Measurements from ENCODE around the gene SLC6A17. TPM values are rescaled to one million over a fixed set of nuclear protein-coding genes. Genes with fewer than 3 reads are reported as not detected.

SLC6A17 gene
- 46.1 TPM for total RNA-seq (ENCODE audit: unreplicated experiment)
- long read RNA-seq: 0 reads

- Mint-ChIP-seq H3K27me3 (ENCODE audit: unreplicated experiment) (peaks cover 8% of the 10 kb centered on the region), H3K4me1 (ENCODE audit: unreplicated experiment) (peaks cover 48% of the 10 kb centered on the region), H3K36me3 (ENCODE audit: low read depth, unreplicated experiment) (peaks cover 4% of the 10 kb centered on the region), H3K27ac (ENCODE audit: unreplicated experiment) (peak within 1 kb of the TSS; percentile 94), H3K4me3 (ENCODE audit: unreplicated experiment) (peak within 1 kb of the TSS; percentile 93), H3K9me3 (ENCODE audit: unreplicated experiment) (no peaks in the 10 kb centered on the region)
- peak; percentile 79 for DNase-seq (ENCODE audit: low spot score)
- peak; percentile 57 for TF ChIP-seq CTCF (IDR thresholded peaks at IDR 0.05; ENCODE audit: unreplicated experiment)
Measured at GRCh38 chr1:110150330-110151174, at the start of gene SLC6A17. SLC6A17 (plus strand) TSS chr1:110150494; CDS start chr1:110166930, 16,436 bp downstream.

GRCh38 chr1:110102081-110102480 is 48.2 kb upstream of the SLC6A17 start:
- H3K9me3 Mint-ChIP-seq (ENCODE audit: unreplicated experiment): no peaks in the 10 kb centered on the region
- no peak for DNase-seq (ENCODE audit: low spot score)
- H3K4me1 Mint-ChIP-seq (ENCODE audit: unreplicated experiment): peaks cover 22% of the 10 kb centered on the region
- H3K36me3 Mint-ChIP-seq (ENCODE audit: low read depth, unreplicated experiment): peaks cover 4% of the 10 kb centered on the region
- peaks cover 6% of the 10 kb centered on the region for H3K27me3 Mint-ChIP-seq (ENCODE audit: unreplicated experiment)
- no peak overlapping the region for H3K27ac Mint-ChIP-seq (ENCODE audit: unreplicated experiment)
- no peak overlapping the region for H3K4me3 Mint-ChIP-seq (ENCODE audit: unreplicated experiment)
- TF ChIP-seq CTCF (IDR thresholded peaks at IDR 0.05; ENCODE audit: unreplicated experiment): no peak

GRCh38 chr1:110106013-110106941 is 44.0 kb upstream of the SLC6A17 start:
- Mint-ChIP-seq H3K27ac (ENCODE audit: unreplicated experiment) (no peak overlapping the region), H3K4me3 (ENCODE audit: unreplicated experiment) (no peak overlapping the region), H3K36me3 (ENCODE audit: low read depth, unreplicated experiment) (peaks cover 8% of the 10 kb centered on the region), H3K9me3 (ENCODE audit: unreplicated experiment) (no peaks in the 10 kb centered on the region), H3K4me1 (ENCODE audit: unreplicated experiment) (peaks cover 21% of the 10 kb centered on the region), H3K27me3 (ENCODE audit: unreplicated experiment) (peaks cover 8% of the 10 kb centered on the region)
- TF ChIP-seq CTCF (IDR thresholded peaks at IDR 0.05; ENCODE audit: unreplicated experiment): peak; percentile 67
- peak; percentile 78 for DNase-seq (ENCODE audit: low spot score)

- TF ChIP-seq CTCF (IDR thresholded peaks at IDR 0.05; ENCODE audit: unreplicated experiment): no peak
- H3K4me3 Mint-ChIP-seq (ENCODE audit: unreplicated experiment): no peak overlapping the region
- no peak overlapping the region for H3K27ac Mint-ChIP-seq (ENCODE audit: unreplicated experiment)
- DNase-seq (ENCODE audit: low spot score): no peak
- H3K9me3 Mint-ChIP-seq (ENCODE audit: unreplicated experiment): no peaks in the 10 kb centered on the region
- peaks cover 14% of the 10 kb centered on the region for H3K27me3 Mint-ChIP-seq (ENCODE audit: unreplicated experiment)
- peaks cover 18% of the 10 kb centered on the region for H3K4me1 Mint-ChIP-seq (ENCODE audit: unreplicated experiment)
- peaks cover 5% of the 10 kb centered on the region for H3K36me3 Mint-ChIP-seq (ENCODE audit: low read depth, unreplicated experiment)
Measured at GRCh38 chr1:110107867-110108469, 42.3 kb upstream of the SLC6A17 start.

All from endothelial cell (in vitro differentiated cells).